IgD-negative memory B cell (primary cell): ENCODE data around the gene URI1. TPM values are rescaled to one million over a fixed set of nuclear protein-coding genes. Genes with fewer than 3 reads are reported as not detected.
A peak's percentile ranks its signal among the peaks of the same experiment; 100 is the strongest.

Experiments used
- H3K27ac Mint-ChIP-seq, 3 donors: one replicate each; pipeline ENCODE4 v1.8.0; 2020 to 2022; ENCODE audit warnings: mild to moderate bottlenecking in 3 of 3, mixed read lengths in 3 of 3, moderate library complexity in 1 of 3
- H3K27me3 Mint-ChIP-seq: one replicate; pipeline ENCODE4 v1.8.0; 2021; ENCODE audit warnings: mixed read lengths
- H3K36me3 Mint-ChIP-seq: one replicate; pipeline ENCODE4 v1.8.0; 2020; ENCODE audit warnings: mild to moderate bottlenecking, mixed read lengths
- H3K4me1 Mint-ChIP-seq, 3 donors: one replicate each; pipeline ENCODE4 v1.8.0; 2020 to 2022; ENCODE audit warnings: mixed read lengths in 3 of 3, mild to moderate bottlenecking in 1 of 3
- H3K4me3 Mint-ChIP-seq, 4 donors: one replicate each; pipeline ENCODE4 v1.8.0; 2020 to 2022; ENCODE audit warnings: mild to moderate bottlenecking in 4 of 4, mixed read lengths in 4 of 4, moderate library complexity in 3 of 4
- H3K9me3 Mint-ChIP-seq, 3 donors: one replicate each; pipeline ENCODE4 v1.8.0; 2020 to 2021; ENCODE audit warnings: mixed read lengths in 3 of 3, mild to moderate bottlenecking in 1 of 3
- polyA plus RNA-seq: library from polyadenylated mRNA; unstranded; fragments of 300-500 nt; fragmentation: Illumina TruSeq; gene quantifications from one replicate; pipeline ENCODE4 v1.2.3, GENCODE V29; 2021

URI1 gene
- polyA plus RNA-seq, 1 donor from 2014 or later = 9.8 TPM

DNA sequence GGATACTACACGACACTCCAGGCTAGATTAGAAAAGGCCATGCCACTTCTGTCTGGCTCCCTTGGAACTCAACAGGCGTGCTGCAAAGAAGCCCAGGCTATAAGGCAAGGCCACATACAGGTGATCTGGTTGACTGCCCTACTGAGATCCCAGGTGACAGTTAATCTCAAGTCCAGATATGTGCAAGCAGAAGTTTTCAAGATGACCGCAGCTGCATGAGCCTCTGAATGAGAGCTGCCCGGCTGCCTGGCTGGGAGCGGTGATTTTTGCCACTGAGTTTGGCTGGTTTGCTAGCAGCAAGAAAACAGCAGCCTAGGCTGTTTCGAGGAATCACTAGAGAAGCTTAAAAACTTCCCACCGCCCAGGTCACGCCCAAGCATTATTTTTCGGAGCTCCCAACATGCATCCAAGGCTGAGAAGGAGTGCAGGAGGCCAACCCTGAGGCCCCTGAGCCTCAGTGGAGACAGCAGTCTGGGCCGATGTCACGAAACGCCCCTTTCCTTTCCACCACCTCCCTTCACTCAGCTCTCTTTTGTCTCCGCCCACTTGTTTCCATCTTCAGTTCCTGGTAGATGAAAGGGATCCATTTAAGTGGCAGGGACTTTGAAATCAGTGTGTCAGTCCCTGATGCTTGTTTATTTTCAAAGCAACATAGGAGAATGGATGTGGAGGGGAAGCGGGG lies 14.0 kb upstream of the URI1 start:
- peaks cover 4 to 7% (median 5%) of the 10 kb centered on the region in 3 donors for H3K4me1 Mint-ChIP-seq
- no peak overlapping the region for H3K27ac Mint-ChIP-seq
- H3K4me3 Mint-ChIP-seq = peak overlapping the region in 2 of 4 donors; percentile 3 to 24
- H3K36me3 Mint-ChIP-seq = peaks cover 3% of the 10 kb centered on the region
- no peaks in the 10 kb centered on the region for H3K9me3 Mint-ChIP-seq
- H3K27me3 Mint-ChIP-seq = peaks cover 16% of the 10 kb centered on the region

DNA sequence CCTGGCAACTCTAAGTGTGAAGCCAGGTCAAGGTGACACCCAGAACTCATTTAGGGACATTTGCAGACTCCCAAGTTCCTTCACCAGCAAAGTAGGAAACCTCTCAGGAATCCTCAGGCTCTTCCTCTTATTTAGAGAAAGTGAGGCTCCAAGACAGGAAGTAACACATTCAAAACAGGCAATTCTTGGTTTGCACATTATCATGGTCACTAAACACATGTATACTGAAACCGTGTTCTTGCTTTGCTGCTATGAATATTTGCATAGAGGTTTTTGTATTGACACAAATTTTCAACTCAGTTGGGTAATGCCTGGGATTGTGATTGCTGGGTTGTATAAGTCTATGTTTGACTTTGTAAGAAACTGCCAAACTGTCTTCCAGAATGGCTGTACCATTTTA lies 13.2 kb upstream of the URI1 start:
- H3K4me3 Mint-ChIP-seq = no peak overlapping the region
- peaks cover 0 to 2% (median 0%) of the 10 kb centered on the region in 3 donors for H3K9me3 Mint-ChIP-seq
- peaks cover 4 to 7% (median 5%) of the 10 kb centered on the region in 3 donors for H3K4me1 Mint-ChIP-seq
- H3K36me3 Mint-ChIP-seq = peaks cover 4% of the 10 kb centered on the region
- H3K27me3 Mint-ChIP-seq = peaks cover 16% of the 10 kb centered on the region
- H3K27ac Mint-ChIP-seq = no peak overlapping the region

DNA sequence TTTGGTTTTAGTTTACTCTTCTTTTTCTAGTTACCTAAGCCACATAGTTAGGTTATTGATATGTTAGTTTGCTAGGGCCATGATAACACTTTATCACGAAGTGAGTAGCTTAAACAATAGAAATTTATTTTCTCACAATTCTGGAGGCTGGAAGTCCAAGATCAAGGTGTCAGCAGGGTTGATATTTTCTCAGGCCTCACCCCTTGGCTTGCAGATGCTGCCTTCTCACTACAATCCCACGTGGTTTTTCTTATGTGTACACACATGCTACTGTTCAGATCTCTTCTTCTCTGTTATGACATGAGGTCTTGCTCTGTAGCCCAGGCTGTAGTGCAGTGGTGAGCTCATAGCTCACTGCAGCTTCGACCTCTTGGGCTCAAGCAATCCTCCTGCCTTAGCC lies 7.8 kb upstream of the URI1 start:
- peaks cover 7% of the 10 kb centered on the region for H3K36me3 Mint-ChIP-seq
- H3K27ac Mint-ChIP-seq = no peak overlapping the region

DNA sequence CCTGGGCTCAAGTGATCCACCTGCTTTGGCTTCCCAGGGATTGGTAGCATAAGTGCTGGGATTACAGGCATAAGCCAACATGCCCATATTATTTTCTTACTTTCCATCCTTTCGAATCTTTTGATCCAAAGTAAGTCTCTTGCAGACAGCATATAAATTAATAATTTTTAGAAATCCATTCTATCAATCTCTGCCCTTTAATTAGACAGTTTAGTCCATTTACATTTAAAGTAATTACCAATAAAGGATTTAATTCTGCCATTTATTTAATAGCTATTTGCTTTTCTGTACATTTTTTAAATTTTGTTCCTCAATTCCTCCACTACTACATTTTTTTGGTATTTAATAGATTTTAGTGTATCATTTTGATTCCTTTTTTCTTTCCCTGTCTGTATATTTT lies 7.3 kb upstream of the URI1 start:
- H3K4me3 Mint-ChIP-seq = no peak overlapping the region
- H3K4me1 Mint-ChIP-seq = no peaks in the 10 kb centered on the region
- no peak overlapping the region for H3K27ac Mint-ChIP-seq
- H3K36me3 Mint-ChIP-seq = peaks cover 7% of the 10 kb centered on the region
- H3K27me3 Mint-ChIP-seq = peaks cover 15% of the 10 kb centered on the region
- H3K9me3 Mint-ChIP-seq = peaks cover 2 to 13% (median 6%) of the 10 kb centered on the region in 3 donors

More for the DNA sequence above, 7.8 kb upstream of the URI1 start:
- Mint-ChIP-seq H3K9me3 (peaks cover 2 to 13% (median 6%) of the 10 kb centered on the region in 3 donors), H3K4me1 (no peaks in the 10 kb centered on the region), H3K27me3 (peaks cover 10% of the 10 kb centered on the region), H3K4me3 (no peak overlapping the region)

DNA sequence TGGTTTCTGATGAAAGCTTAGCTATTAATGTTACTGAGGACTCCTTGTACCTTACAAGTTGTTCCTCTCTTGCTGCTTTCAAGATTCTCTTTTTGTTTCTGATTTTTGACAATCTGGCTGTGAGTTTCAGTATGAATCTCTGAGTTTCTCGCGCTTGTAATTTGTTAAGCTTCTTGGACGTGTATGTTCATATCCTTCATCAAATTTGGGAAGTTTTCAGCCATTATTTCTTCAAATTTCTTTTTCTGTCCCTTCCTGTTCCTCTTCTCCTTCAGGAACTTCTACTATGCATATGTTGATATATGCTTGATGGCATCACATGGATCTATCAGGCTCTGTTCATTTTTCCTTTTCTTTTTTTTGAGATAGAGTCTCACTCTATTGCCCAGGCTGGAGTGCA lies 5.6 kb upstream of the URI1 start:
- Mint-ChIP-seq H3K4me3 (no peak overlapping the region), H3K27me3 (peaks cover 10% of the 10 kb centered on the region), H3K9me3 (peaks cover 2 to 13% (median 6%) of the 10 kb centered on the region in 3 donors), H3K36me3 (peaks cover 5% of the 10 kb centered on the region), H3K4me1 (peaks cover 0 to 3% (median 1%) of the 10 kb centered on the region in 3 donors), H3K27ac (no peak overlapping the region)

DNA sequence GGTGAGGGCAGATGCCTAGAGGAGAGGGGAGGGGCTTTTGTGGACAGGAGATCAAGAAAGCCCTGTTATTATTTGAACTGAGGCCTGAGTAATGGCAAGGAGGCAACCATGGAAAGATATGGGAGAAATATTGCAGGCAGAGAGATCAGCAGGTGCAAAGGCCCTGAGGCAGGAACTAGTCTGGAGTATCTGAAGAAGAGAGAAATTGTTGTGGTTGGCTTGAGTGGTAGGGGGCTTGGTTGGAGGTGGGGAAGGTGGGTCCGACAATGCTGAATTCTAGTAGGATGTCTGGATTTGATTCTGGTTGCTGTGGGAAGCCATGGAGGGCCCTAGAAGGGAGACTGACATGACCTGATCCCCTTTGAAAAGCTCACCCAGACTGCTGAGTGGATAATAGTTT lies 2.4 kb upstream of the URI1 start:
- Mint-ChIP-seq H3K27ac (no peak overlapping the region), H3K36me3 (peaks cover 3% of the 10 kb centered on the region), H3K9me3 (peaks cover 2 to 9% (median 5%) of the 10 kb centered on the region in 3 donors), H3K4me1 (peaks cover 12 to 15% (median 12%) of the 10 kb centered on the region in 3 donors), H3K4me3 (peak overlapping the region in 1 of 4 donors; percentile 85), H3K27me3 (peaks cover 10% of the 10 kb centered on the region)

DNA sequence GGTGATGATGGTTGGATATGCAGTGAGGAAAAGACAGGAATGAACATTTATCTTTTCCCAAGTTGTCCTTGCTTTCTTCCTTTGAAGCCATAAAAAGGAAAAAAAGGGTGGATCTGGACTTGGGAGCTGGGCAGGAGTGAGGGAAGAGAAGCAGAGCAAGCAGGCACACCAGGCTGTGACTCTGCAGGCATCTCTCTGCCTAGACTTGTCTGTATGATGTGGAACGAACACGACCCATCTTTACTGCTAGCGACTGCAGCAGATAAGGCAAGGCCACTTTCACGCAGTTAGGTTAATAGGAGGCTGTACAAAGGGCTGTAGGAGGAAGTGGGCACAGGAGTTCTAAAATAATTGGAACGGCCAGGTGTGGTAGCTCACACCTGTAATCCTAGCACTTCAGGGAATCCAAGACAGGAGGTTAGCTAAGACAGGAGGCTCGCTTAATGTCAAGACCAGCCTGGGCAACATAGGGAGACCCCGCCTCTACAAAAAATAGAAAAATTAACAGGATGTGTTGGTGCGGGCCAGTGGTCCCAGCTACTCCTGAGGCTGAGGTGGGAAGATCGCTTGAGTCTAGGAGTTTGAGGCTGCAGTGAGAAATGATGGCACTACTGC lies 961 bp upstream of the URI1 start:
- Mint-ChIP-seq H3K27ac (peak overlapping the region in 2 of 3 donors; percentile 50 to 90), H3K36me3 (no peaks in the 10 kb centered on the region), H3K27me3 (peaks cover 10% of the 10 kb centered on the region), H3K4me1 (peaks cover 21 to 22% (median 21%) of the 10 kb centered on the region in 3 donors), H3K9me3 (peaks cover 2 to 5% (median 3%) of the 10 kb centered on the region in 3 donors), H3K4me3 (peak overlapping the region; percentile 54 to 97 (median 88))

DNA sequence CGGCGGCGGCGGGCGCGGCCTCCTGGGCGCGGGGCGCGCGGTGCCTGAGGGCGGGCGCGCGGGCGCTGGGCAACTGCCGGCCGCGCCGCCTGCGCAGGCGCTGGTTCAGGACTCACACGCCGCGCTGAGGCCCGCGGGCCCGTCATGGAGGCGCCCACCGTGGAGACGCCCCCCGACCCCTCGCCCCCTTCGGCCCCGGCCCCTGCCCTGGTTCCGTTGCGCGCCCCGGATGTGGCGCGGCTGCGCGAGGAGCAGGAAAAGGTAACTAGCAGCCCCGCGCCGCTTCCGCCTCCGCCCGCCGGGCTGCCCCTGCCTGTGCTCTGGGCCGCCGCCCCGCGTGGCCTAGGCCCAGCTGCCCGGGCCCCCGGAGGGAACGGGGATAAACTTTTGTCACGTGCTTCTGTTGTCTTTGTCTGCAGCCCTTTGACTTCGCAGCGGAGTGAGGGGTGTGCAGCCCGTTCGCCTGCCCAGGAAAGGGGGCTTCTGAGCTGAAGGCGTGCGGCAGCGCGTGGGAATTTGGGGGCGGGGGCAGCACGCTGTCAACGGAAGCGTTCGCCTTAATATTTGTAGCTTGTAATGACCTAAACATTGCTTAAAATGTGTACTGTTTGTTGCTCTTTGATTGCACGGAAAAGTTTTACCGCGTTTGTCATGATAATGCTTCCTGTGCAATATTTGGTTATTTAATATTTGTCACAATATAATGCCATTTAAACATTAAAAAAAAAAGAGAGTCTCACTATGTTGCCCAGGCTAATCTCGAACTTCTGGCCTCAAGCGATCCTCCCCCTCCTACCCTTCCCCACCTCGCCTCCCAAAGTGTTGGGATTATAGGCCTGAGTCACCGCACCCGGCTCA lies 594 bp downstream of the URI1 start:
- peak overlapping the region; percentile 90 to 98 (median 95) for H3K4me3 Mint-ChIP-seq
- H3K4me1 Mint-ChIP-seq = peaks cover 22 to 33% (median 31%) of the 10 kb centered on the region in 3 donors
- H3K9me3 Mint-ChIP-seq = no peaks in the 10 kb centered on the region
- no peaks in the 10 kb centered on the region for H3K36me3 Mint-ChIP-seq
- peak overlapping the region; percentile 47 to 85 (median 65) for H3K27ac Mint-ChIP-seq
- peaks cover 5% of the 10 kb centered on the region for H3K27me3 Mint-ChIP-seq

DNA sequence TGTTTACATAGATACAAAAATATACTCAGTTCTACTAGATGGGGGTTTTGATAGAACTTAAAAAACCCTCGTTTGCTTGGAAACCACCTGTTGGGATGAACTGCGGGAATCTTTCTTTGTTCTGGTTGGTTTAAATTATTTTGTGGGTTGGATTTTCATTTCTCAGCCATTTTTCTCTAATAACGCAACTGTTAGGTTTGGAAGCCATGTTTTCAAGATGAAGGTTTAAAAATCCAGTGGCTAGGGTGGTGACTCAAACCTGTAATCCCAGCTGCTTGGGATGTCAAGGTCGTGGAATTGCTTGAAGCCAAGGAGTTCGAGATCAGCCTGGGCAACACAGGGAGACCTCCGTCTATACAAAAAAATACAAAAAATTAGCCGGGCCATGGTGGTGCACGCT lies 1.6 kb downstream of the URI1 start:
- Mint-ChIP-seq H3K27ac (peak overlapping the region in 1 of 3 donors; percentile 65), H3K36me3 (no peaks in the 10 kb centered on the region)

DNA sequence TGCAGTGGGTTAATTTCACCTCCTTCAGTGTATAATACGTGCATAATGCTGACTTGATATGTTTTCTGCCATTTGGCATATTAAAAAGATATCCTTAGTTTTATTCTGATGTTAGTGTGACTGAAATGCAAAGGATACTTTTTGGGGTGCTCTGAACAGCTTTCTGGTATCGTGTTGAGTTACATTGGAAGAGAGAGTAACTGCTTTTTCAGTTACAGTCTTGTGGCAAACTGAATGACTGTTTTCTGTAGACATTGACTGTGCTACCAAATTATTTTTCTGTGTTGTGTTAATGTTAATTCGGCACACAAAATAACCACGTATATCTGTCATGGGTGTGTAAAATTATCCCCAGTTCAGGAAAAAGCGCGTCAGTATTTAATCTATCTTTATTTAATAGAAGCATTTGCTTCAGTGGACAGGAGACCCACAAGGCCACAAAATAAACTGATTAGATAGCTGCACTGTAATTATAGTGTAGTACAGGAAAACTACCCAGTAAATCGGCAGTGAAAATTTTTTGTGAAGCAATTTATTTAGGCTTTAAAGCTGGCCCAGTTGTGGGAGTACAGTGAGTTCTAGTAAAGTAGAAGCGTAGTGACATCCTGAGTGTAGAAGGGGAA lies 2.5 kb downstream of the URI1 start:
- Mint-ChIP-seq H3K36me3 (no peaks in the 10 kb centered on the region), H3K4me3 (peak overlapping the region; percentile 41 to 90 (median 52)), H3K4me1 (peaks cover 31 to 41% (median 36%) of the 10 kb centered on the region in 3 donors), H3K9me3 (no peaks in the 10 kb centered on the region), H3K27me3 (peaks cover 3% of the 10 kb centered on the region), H3K27ac (peak overlapping the region in 1 of 3 donors; percentile 17)

More for the DNA sequence above, 1.6 kb downstream of the URI1 start:
- H3K9me3 Mint-ChIP-seq = no peaks in the 10 kb centered on the region
- H3K4me1 Mint-ChIP-seq = peaks cover 31 to 39% (median 36%) of the 10 kb centered on the region in 3 donors
- peak overlapping the region; percentile 90 to 98 (median 95) for H3K4me3 Mint-ChIP-seq
- H3K27me3 Mint-ChIP-seq = peaks cover 5% of the 10 kb centered on the region

DNA sequence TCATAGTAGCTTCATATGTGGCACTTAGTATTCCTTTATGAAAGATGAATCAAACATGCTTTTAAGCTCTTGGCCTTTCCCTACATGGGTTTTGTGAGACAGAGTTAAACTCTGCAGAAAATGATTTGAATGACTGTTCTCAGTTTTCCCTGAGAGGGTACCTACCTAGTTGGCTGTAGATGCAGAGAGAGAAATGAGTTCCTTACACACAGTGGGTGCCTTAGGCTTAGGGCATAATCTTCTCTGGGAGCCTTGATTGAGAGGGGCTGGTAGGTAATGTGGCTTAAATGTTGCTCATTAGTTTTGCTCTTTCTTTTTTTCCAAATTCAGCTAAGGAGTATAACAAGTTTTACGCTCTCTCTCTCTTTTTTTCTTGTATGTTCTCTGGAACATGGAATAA lies 3.0 kb downstream of the URI1 start:
- peaks cover 31 to 41% (median 38%) of the 10 kb centered on the region in 3 donors for H3K4me1 Mint-ChIP-seq
- peak overlapping the region in 3 of 4 donors; percentile 4 to 39 (median 16) for H3K4me3 Mint-ChIP-seq
- H3K9me3 Mint-ChIP-seq = no peaks in the 10 kb centered on the region
- H3K27me3 Mint-ChIP-seq = no peaks in the 10 kb centered on the region
- H3K36me3 Mint-ChIP-seq = no peaks in the 10 kb centered on the region
- H3K27ac Mint-ChIP-seq = peak overlapping the region in 1 of 3 donors; percentile 71

DNA sequence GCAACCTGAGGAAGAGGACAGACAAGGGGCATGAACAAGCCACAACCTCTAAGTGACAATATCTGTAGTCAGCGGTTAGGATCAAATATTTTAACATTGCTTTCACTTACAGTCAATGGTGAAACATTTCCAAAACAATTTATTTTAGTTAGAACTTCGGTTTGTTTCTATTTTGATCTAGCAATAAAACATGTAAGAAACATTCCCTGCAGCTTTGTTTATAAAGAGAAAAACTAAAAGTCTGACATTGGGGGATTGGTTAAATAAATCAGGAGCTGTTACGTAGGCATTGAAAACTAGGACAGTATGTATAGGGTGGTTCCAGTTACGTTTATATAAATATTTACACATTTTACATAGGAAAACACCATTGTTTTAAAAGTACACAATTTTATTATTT lies 3.4 kb downstream of the URI1 start:
- Mint-ChIP-seq H3K27ac (peak overlapping the region in 1 of 3 donors; percentile 71), H3K4me1 (peaks cover 31 to 44% (median 42%) of the 10 kb centered on the region in 3 donors), H3K27me3 (no peaks in the 10 kb centered on the region), H3K36me3 (no peaks in the 10 kb centered on the region), H3K9me3 (no peaks in the 10 kb centered on the region), H3K4me3 (peak overlapping the region in 2 of 4 donors; percentile 16 to 39)

DNA sequence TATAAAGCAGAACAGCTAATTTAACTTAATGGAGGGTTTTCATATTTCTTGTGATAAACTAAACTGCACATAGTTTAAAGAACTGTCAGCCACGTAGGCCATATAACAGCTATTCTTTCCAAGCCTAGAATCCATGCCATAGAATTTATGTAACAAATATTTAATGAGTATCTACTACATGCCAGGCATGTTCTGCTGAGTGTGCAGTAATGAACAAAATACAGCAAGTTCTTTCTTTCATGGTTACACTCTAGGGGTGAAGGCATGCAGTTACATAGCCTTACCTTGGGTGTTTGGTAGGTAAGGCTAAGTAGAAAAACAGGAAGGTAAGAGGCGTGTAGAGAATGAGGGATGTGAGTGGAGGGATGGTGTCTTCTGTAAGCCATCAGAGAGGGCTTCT lies 4.6 kb downstream of the URI1 start:
- Mint-ChIP-seq H3K9me3 (no peaks in the 10 kb centered on the region), H3K4me1 (peaks cover 28 to 46% (median 45%) of the 10 kb centered on the region in 3 donors), H3K27me3 (no peaks in the 10 kb centered on the region), H3K36me3 (no peaks in the 10 kb centered on the region), H3K27ac (peak overlapping the region in 1 of 3 donors; percentile 87), H3K4me3 (peak overlapping the region in 1 of 4 donors; percentile 4)

DNA sequence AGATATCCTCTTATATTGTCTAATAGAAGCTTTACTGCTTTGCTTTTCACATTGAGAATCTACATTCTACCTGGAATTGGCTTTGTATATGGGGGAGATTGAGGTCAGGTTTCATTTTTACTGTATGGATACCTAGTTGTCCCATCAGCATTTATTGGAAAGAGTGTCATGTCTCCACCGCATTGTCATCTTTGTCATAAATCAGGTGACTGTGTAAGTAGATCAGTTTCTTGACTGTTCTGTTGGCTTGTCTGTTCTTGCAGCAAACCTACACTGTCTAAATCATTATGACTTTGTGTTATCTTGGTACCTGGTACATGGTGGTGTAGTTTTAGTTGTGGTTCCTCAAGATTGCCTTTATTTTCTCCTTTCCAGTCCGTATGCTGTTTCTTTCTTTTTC lies 5.8 kb downstream of the URI1 start:
- no peak overlapping the region for H3K27ac Mint-ChIP-seq
- H3K27me3 Mint-ChIP-seq = no peaks in the 10 kb centered on the region
- no peaks in the 10 kb centered on the region for H3K36me3 Mint-ChIP-seq
- H3K9me3 Mint-ChIP-seq = no peaks in the 10 kb centered on the region
- H3K4me1 Mint-ChIP-seq = peaks cover 31 to 53% (median 52%) of the 10 kb centered on the region in 3 donors
- H3K4me3 Mint-ChIP-seq = peak overlapping the region in 1 of 4 donors; percentile 1
